Measurements from ENCODE around the gene SOWAHC. TPM values are rescaled to one million over a fixed set of nuclear protein-coding genes. Genes with fewer than 3 reads are reported as not detected.
"Not testable (repeated sequence)": the region's sequence is repeated elsewhere in the genome, so short reads cannot be mapped to it uniquely, and the experiment has no call there.

SOWAHC gene
- total RNA-seq, 1 experiment from 2014 or later = 20.1 TPM

- H3K4me3 ChIP-seq (ENCODE audit: insufficient read depth, low read depth, low read length) = no peak overlapping the region
- no peaks in the 10 kb centered on the region for H3K27me3 ChIP-seq (ENCODE audit: control insufficient read depth, insufficient read depth, low read length)
- H3K36me3 ChIP-seq (replicated peaks; ENCODE audit: control insufficient read depth, insufficient read depth, low read length) = no peaks in the 10 kb centered on the region
- no peak for DNase-seq
Measured at GRCh38 chr2:109607766-109608165, 6.4 kb upstream of the SOWAHC start.

GRCh38 chr2:109609352-109610024, 4.7 kb upstream of the SOWAHC start:
- no peaks in the 10 kb centered on the region for H3K36me3 ChIP-seq (replicated peaks; ENCODE audit: control insufficient read depth, insufficient read depth, low read length)
- H3K4me3 ChIP-seq (ENCODE audit: insufficient read depth, low read depth, low read length) = no peak overlapping the region
- DNase-seq = no peak
- no peaks in the 10 kb centered on the region for H3K27me3 ChIP-seq (ENCODE audit: control insufficient read depth, insufficient read depth, low read length)

- no peak for DNase-seq
- no peak overlapping the region; the same call in 1 of the 2 replicates for H3K4me3 ChIP-seq (ENCODE audit: insufficient read depth, low read depth, low read length)
- H3K36me3 ChIP-seq (replicated peaks; ENCODE audit: control insufficient read depth, insufficient read depth, low read length) = no peaks in the 10 kb centered on the region
- H3K27me3 ChIP-seq (ENCODE audit: control insufficient read depth, insufficient read depth, low read length) = peaks cover 9% of the 10 kb centered on the region
Measured at GRCh38 chr2:109611467-109612095, 2.6 kb upstream of the SOWAHC start.

- no peaks in the 10 kb centered on the region for H3K36me3 ChIP-seq (replicated peaks; ENCODE audit: control insufficient read depth, insufficient read depth, low read length)
- peak; percentile 78 for DNase-seq
- peaks cover 9% of the 10 kb centered on the region for H3K27me3 ChIP-seq (ENCODE audit: control insufficient read depth, insufficient read depth, low read length)
- H3K4me3 ChIP-seq (ENCODE audit: insufficient read depth, low read depth, low read length) = peak overlapping the region; percentile 81
Measured at GRCh38 chr2:109613081-109613921, 863 bp upstream of the SOWAHC start.

- H3K27me3 ChIP-seq (ENCODE audit: control insufficient read depth, insufficient read depth, low read length) = peaks cover 9% of the 10 kb centered on the region
- H3K36me3 ChIP-seq (replicated peaks; ENCODE audit: control insufficient read depth, insufficient read depth, low read length) = no peaks in the 10 kb centered on the region
- peak overlapping the region; percentile 72 for H3K4me3 ChIP-seq (ENCODE audit: insufficient read depth, low read depth, low read length)
- peak; percentile 68 for DNase-seq
Measured at GRCh38 chr2:109614715-109615636, 812 bp downstream of the SOWAHC start.

- DNase-seq = peak; percentile 60
- peak overlapping the region; percentile 72 for H3K4me3 ChIP-seq (ENCODE audit: insufficient read depth, low read depth, low read length)
- no peaks in the 10 kb centered on the region for H3K36me3 ChIP-seq (replicated peaks; ENCODE audit: control insufficient read depth, insufficient read depth, low read length)
- peaks cover 9% of the 10 kb centered on the region for H3K27me3 ChIP-seq (ENCODE audit: control insufficient read depth, insufficient read depth, low read length)
Measured at GRCh38 chr2:109615637-109616144, 1.5 kb downstream of the SOWAHC start.

- no peak for DNase-seq
- H3K4me3 ChIP-seq (ENCODE audit: insufficient read depth, low read depth, low read length) = peak overlapping the region; percentile 72
- H3K36me3 ChIP-seq (replicated peaks; ENCODE audit: control insufficient read depth, insufficient read depth, low read length) = no peaks in the 10 kb centered on the region
- H3K27me3 ChIP-seq (ENCODE audit: control insufficient read depth, insufficient read depth, low read length) = peaks cover 9% of the 10 kb centered on the region
Measured at GRCh38 chr2:109616184-109616583, 2.0 kb downstream of the SOWAHC start.

GRCh38 chr2:109619032-109619615, 5.0 kb downstream of the SOWAHC start:
- Histone ChIP-seq H3K27me3 (ENCODE audit: control insufficient read depth, insufficient read depth, low read length) (peaks cover 9% of the 10 kb centered on the region), H3K4me3 (ENCODE audit: insufficient read depth, low read depth, low read length) (no peak overlapping the region), H3K36me3 (replicated peaks; ENCODE audit: control insufficient read depth, insufficient read depth, low read length) (no peaks in the 10 kb centered on the region)
- DNase-seq = no peak

GRCh38 chr2:109623297-109623696, 9.1 kb downstream of the SOWAHC start:
- DNase-seq = no peak
- no peaks in the 10 kb centered on the region for H3K27me3 ChIP-seq (ENCODE audit: control insufficient read depth, insufficient read depth, low read length)

GRCh38 chr2:109623923-109624322, 9.8 kb downstream of the SOWAHC start:
- no peak for DNase-seq
- no peaks in the 10 kb centered on the region for H3K36me3 ChIP-seq (replicated peaks; ENCODE audit: control insufficient read depth, insufficient read depth, low read length)
- H3K27me3 ChIP-seq (ENCODE audit: control insufficient read depth, insufficient read depth, low read length) = no peaks in the 10 kb centered on the region
- no peak overlapping the region for H3K4me3 ChIP-seq (ENCODE audit: insufficient read depth, low read depth, low read length)

More at GRCh38 chr2:109623297-109623696, 9.1 kb downstream of the SOWAHC start:
- Histone ChIP-seq H3K36me3 (replicated peaks; ENCODE audit: control insufficient read depth, insufficient read depth, low read length) (no peaks in the 10 kb centered on the region), H3K4me3 (ENCODE audit: insufficient read depth, low read depth, low read length) (no peak overlapping the region)

GRCh38 chr2:109624339-109624738, 10.2 kb downstream of the SOWAHC start:
- no peak for DNase-seq
- Histone ChIP-seq H3K36me3 (replicated peaks; ENCODE audit: control insufficient read depth, insufficient read depth, low read length) (no peaks in the 10 kb centered on the region), H3K27me3 (ENCODE audit: control insufficient read depth, insufficient read depth, low read length) (no peaks in the 10 kb centered on the region), H3K4me3 (ENCODE audit: insufficient read depth, low read depth, low read length) (no peak overlapping the region)

GRCh38 chr2:109628321-109628720, 14.2 kb downstream of the SOWAHC start:
- H3K36me3 ChIP-seq (replicated peaks; ENCODE audit: control insufficient read depth, insufficient read depth, low read length); DNase-seq; H3K27me3 ChIP-seq (ENCODE audit: control insufficient read depth, insufficient read depth, low read length); H3K4me3 ChIP-seq (ENCODE audit: insufficient read depth, low read depth, low read length): not testable (repeated sequence)

- H3K36me3 ChIP-seq (replicated peaks; ENCODE audit: control insufficient read depth, insufficient read depth, low read length) = no peaks in the 10 kb centered on the region
- DNase-seq = no peak
- no peak overlapping the region for H3K4me3 ChIP-seq (ENCODE audit: insufficient read depth, low read depth, low read length)
- no peaks in the 10 kb centered on the region for H3K27me3 ChIP-seq (ENCODE audit: control insufficient read depth, insufficient read depth, low read length)
Measured at GRCh38 chr2:109629867-109630266, 15.7 kb downstream of the SOWAHC start.

All from H7 (cell line).